Psoas muscle (tissue), 8 donors: ENCODE results near the gene SH3BP5. TPM values are rescaled to one million over a fixed set of nuclear protein-coding genes. Genes with fewer than 3 reads are reported as not detected.

Experiments used
- ATAC-seq, 4 donors: fragments of 200-7000 bp; cut with Tn5 transposase; one replicate each; pipeline ENCODE4 v1.9.1; 2020; ENCODE audit warnings: moderate library complexity in 3 of 4, mild to moderate bottlenecking in 2 of 4
- DNase-seq, 2 donors: peaks; one replicate each; pipeline ENCODE4 v3.0.0-alpha.2; 2020
- H3K27ac ChIP-seq: fragments of 200-600 bp; one replicate; pipeline ENCODE4 v1.8.0; 2022
- H3K27me3 ChIP-seq, 3 donors: fragments of 200-600 bp in 1 of 3; one replicate each; pipeline versions ENCODE4 v1.6.1 to v1.8.0; 2013 to 2022; ENCODE audit warnings: low read length in 2 of 3, mild to moderate bottlenecking in 2 of 3, moderate library complexity in 1 of 3; ENCODE audit not compliant: insufficient read depth in 3 of 3
- H3K36me3 ChIP-seq, 2 donors: fragments of 200-600 bp in 1 of 2; one replicate each; pipeline versions ENCODE4 v1.6.1 to v1.8.0; 2013 to 2022; ENCODE audit warnings: low read depth in 1 of 2, mild to moderate bottlenecking in 1 of 2, moderate library complexity in 1 of 2; ENCODE audit not compliant: insufficient read depth in 1 of 2
- H3K4me1 ChIP-seq: fragments of 200-600 bp; one replicate; pipeline ENCODE4 v1.8.0; 2022
- H3K4me3 ChIP-seq: fragments of 200-600 bp; one replicate; pipeline ENCODE4 v1.8.0; 2022; ENCODE audit warnings: mild to moderate bottlenecking
- H3K9me3 ChIP-seq: fragments of 200-600 bp; one replicate; pipeline ENCODE4 v1.8.0; 2022
- WGBS, 3 donors: extraction: QIAGEN DNeasy Blood & Tissue Kit; methylation state at CpG; one replicate each; pipeline versions ENCODE4 v1.1.6 to v1.1.7; 2013; 5-methylcytosine and 5-hydroxymethylcytosine counted together
- intact Hi-C, 2 donors: fragments of 100-400 bp; cut with DNase I; formaldehyde crosslinking; loops; one replicate each; pipeline versions ENCODE4 v1.11.0 to v1.14.2; 2022
- polyA plus RNA-seq, 3 donors: library from polyadenylated mRNA; stranded (reverse); fragments of 200-250 nt; gene quantifications; one replicate each; pipeline ENCODE4 v1.2.3, GENCODE V29; 2013
- total RNA-seq, 4 donors: library from RNA; stranded (reverse); fragmentation: NEBNext Ultra II Directional in 2 of 4; extraction: Animal tissue kit (Norgen Biotek cat#: 25700) in 2 of 4; gene quantifications; one replicate each; pipeline versions ENCODE4 v1.2.1 to v1.2.4, GENCODE V29; 2021 to 2023
- TF ChIP-seq, protein P1 (sequence below): fragments of 200-600 bp; IDR thresholded peaks from one replicate; pipeline ENCODE4 v1.8.0; 2022; ENCODE audit warnings: antibody characterized with exemption
- donor health status: healthy with polysubstance abuse.
- donor health status: DM: no; HTN: no; CAD: no; lungs with moderate emphysema.
- donor health status: Bipolar disorder and iron deficiency.
- donor health status: healthy.
- donor health status: DM: yes; HTN: yes; CAD: no.
- donor health status: DM: no; HTN: no; CAD: no.
- donor health status: DM: no; HTN: no; CAD: no.
- donor health status: DM: yes; HTN: yes; CAD: no.

The SH3BP5 gene
- total and polyA plus RNA-seq, 7 donors: 14.4 to 63.0 (median 42.8) TPM

DNA sequence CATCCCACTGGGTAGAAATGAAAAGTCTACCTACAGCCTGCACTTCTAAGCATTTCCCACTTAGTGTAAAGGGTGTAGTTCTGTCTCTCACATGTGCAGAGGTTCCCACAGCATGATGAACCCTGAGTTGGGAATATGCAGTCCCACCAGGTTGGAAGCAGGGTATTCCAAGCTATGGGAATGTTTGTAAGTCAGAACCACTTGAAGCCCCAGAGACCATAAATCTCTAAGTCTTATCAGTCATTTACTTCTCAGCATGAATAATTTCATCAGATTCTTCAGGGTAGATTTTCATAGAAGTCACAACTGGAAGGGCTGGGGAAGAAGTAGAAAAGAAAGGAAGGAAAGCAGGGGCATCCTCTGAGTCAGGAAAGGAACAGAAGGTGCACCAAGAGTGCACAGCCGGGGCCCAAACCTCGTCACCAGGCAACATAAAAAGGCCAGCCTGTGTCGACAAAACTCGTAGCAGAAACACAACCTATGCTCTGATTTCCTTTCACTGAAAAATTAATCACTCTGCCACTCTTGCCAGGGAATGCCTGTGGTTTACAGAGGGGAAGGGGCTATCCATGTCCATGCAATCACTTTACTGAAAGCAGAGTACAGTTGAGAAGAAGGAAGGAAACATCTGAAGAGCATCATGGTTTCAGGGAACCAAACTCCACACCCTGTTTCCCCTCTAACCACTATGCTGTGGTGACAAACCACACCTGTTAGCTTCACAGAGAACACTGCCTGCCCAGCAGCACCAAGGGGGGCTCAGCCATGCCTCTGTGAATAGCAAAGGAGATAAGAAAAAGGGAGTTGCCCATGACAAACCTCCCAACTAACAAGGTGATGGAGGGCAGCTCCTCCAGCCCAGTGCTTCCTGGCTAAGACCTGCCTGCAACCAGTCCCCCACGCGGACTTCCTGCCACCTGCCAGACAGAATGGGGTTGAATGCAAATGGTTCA, 40.5 kb downstream of the SH3BP5 start:
- Histone ChIP-seq H3K27me3 (no peaks in the 10 kb centered on the region), H3K4me3 (no peak overlapping the region), H3K36me3 (no peaks in the 10 kb centered on the region), H3K27ac (peak overlapping the region; percentile 74), H3K9me3 (no peaks in the 10 kb centered on the region), H3K4me1 (peaks cover 33% of the 10 kb centered on the region)
- WGBS, 3 donors: 62 to 68% (median 64%) methylated on average over 6 of the region's 6 CpGs
- intact Hi-C loops: no loop called here
- TF ChIP-seq, protein P1, sequence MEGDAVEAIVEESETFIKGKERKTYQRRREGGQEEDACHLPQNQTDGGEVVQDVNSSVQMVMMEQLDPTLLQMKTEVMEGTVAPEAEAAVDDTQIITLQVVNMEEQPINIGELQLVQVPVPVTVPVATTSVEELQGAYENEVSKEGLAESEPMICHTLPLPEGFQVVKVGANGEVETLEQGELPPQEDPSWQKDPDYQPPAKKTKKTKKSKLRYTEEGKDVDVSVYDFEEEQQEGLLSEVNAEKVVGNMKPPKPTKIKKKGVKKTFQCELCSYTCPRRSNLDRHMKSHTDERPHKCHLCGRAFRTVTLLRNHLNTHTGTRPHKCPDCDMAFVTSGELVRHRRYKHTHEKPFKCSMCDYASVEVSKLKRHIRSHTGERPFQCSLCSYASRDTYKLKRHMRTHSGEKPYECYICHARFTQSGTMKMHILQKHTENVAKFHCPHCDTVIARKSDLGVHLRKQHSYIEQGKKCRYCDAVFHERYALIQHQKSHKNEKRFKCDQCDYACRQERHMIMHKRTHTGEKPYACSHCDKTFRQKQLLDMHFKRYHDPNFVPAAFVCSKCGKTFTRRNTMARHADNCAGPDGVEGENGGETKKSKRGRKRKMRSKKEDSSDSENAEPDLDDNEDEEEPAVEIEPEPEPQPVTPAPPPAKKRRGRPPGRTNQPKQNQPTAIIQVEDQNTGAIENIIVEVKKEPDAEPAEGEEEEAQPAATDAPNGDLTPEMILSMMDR: no peak
- ATAC-seq: no peak
- DNase-seq: no peak

DNA sequence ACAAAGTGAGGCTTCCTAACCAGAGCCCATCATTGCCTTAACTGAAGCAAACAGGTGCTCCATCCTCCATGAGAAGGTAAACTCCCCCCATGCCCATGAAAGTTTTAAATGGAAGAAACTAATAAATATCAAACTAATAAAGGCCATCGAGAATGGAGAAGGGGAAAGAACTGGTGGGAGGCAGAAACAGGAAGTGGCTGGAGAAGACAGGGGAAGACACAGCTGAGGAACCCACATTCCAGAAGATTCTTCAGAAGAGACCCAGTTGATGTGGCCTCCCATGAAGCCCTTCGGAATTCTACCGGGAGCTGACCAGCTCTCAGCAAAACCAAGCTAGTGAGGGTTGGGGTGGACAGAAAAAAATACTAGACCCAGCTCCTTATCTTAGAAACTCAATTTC, 41.6 kb downstream of the SH3BP5 start:
- intact Hi-C loops: no loop called here
- no peak for ATAC-seq
- Histone ChIP-seq H3K4me3 (no peak overlapping the region), H3K36me3 (no peaks in the 10 kb centered on the region), H3K27ac (no peak overlapping the region), H3K27me3 (no peaks in the 10 kb centered on the region), H3K4me1 (peaks cover 34% of the 10 kb centered on the region), H3K9me3 (no peaks in the 10 kb centered on the region)
- no peak for DNase-seq
- TF ChIP-seq, protein P1: no peak
- WGBS, 3 donors: 84 to 87% (median 85%) methylated on average over 3 of the region's 3 CpGs

- Histone ChIP-seq H3K27me3 (no peaks in the 10 kb centered on the region), H3K36me3 (no peaks in the 10 kb centered on the region), H3K4me1 (peaks cover 29% of the 10 kb centered on the region), H3K27ac (no peak overlapping the region), H3K4me3 (no peak overlapping the region), H3K9me3 (no peaks in the 10 kb centered on the region)
- DNase-seq (no peak), ATAC-seq (no peak)
- WGBS, 3 donors: 45 to 74% (median 58%) methylated on average over 1 of the region's 1 CpG
- intact Hi-C loops: loop anchor here in 1 of 2 donors (5.0 kb wide), 2 partner anchors 43 to 487 kb away; partner anchors contain the start of gene SH3BP5
- TF ChIP-seq, protein P1: no peak
These were observed 42.7 kb downstream of the SH3BP5 start for GRCh38 chr3:15289661-15290060.

- DNase-seq (no peak), ATAC-seq (no peak)
- no peaks in the 10 kb centered on the region for H3K36me3 ChIP-seq
- WGBS, 3 donors: 94 to 95% (median 95%) methylated on average over 10 of the region's 10 CpGs
- peaks cover 29% of the 10 kb centered on the region for H3K4me1 ChIP-seq
- TF ChIP-seq, protein P1: no peak
- intact Hi-C loops: loop anchor here in 1 of 2 donors (5.0 kb wide), 2 partner anchors 44 to 486 kb away; partner anchors contain the start of gene SH3BP5
- no peaks in the 10 kb centered on the region for H3K27me3 ChIP-seq
- no peaks in the 10 kb centered on the region for H3K9me3 ChIP-seq
- H3K27ac ChIP-seq: no peak overlapping the region
- H3K4me3 ChIP-seq: no peak overlapping the region
These were observed 43.9 kb downstream of the SH3BP5 start for GRCh38 chr3:15288331-15289035.
